Activated CD4-positive, alpha-beta T cell treated with anti-CD3 and anti-CD28 coated beads, Interleukin-2, amount 50 U/mL, for 24 hours (primary cell): ENCODE measurements around the gene GH1.
"Not testable (repeated sequence)": the region's sequence is repeated elsewhere in the genome, so short reads cannot be mapped to it uniquely, and the experiment has no call there.

Experiments used
- DNase-seq, 2 donors: peaks; one replicate each; pipeline ENCODE4 v3.0.0-alpha.2; 2020; ENCODE audit warnings: low read depth in 1 of 2, low spot score in 1 of 2

The GH1 gene

DNA sequence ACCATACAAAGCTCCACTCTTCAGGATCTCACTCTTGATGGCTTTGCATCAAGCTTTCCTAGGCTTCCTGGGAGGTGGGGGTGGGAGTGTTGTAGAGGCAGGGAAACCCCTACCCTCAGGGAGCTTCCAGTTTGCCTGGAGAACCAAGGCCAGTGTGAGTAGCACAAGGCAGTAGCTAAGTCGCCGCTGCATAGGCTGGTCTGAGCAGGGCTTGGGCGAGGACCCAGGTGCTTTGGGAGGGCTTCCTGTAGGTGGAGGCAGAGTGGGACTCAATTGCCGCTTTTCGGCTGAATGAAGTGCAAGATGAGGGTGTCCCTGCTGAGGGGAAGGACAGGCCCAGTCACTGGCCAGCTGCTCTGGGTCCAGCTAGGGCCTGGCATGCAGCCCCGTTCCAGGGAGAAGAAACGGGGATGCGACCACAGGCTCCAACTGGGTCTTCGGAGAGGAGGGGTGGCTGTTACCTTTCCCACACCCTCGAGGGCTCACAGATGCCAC is 9.6 kb upstream of the GH1 start:
- DNase-seq, result no peak

DNA sequence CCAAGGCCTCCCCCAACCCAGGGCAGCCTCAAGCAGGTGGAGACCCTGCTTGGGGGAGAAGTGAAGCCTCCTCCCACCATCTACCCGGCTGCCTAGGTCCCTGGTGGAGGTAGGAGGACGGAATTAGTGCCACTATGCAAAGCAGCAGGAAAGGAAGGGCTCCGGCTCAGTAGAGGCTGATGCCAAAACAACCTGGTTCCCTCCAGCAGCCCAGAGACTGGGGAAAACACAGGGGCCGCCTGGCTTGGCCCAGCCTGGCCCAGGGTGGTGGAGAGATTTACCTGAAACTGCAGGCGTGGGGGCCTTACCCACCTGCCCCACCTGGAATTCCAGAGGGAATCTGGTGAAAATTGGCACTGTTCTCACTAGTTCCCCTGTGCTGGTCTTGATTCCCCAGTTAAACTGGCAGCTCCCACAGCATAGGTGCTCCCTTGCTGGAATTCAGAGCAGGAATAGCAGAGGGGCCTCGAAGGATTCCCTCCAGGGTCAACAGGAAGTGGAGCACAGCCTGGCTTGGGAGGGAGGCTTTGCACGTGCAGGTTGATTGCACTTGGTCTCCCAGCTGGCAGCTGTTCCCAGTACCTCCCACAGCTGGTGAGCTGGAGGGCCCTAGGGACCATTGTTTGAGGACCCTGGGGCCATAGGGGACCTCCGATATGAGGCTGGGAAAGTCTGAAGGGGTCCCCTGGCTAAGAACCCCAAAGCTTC is 9.0 kb upstream of the GH1 start:
- DNase-seq, result no peak

DNA sequence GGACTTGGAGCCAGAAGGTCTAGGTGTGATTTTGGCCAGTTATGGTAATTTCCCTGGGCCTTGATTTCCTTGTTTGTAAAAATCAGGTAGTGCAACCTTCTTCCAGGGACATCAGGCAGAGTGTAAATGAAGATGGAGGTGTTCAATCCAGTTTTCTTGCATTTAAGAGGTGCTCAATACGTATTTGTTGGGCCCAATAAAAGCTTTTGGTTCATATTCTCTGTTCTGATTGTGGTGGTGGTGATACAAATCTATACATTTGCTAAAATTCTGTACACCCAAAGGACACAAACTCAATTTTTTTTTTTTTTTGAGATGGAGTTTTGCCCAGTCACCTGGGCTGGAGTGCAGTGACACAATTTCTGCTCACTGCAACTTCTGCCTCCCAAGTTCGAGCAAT is 7.5 kb upstream of the GH1 start:
- no peak for DNase-seq

DNA sequence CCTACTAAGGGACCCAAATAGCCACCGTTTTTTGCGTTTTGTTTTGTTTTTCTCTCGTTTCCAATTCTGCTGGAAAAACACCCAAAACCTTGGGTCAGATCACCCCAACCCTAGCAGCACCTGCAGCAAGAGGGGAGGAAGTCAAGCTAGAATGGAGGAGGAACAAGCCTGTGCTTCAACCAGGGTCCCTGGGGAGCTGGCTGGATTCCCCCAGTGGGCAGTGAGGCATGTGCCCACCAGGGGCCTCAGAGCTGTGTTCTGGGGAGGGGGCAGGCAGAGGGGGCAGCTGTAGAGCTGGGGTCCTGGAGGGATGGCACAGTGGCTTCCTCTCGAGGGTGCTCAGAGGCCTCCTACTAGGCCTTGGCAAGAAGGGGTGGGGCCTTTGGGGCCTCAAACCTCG is 7.0 kb upstream of the GH1 start:
- DNase-seq, result no peak

DNA sequence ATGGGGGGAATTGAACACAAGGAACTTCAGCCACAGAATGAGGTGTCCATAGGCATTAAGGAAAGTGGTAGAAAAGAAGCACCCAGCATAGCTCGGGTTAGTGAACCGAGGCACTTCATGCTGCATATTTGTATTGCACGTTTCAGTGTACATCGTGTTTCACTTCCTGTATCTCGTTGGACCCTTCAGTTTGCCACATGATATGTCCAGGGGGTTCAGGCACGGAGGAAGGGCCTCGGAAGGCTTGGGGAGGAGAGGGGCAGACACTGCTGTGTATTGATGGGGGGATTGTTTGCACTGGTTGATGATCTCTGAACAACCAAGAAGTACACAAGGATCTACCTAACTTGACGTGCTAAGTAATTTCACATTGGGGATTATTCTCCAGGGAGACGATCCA is 3.8 kb upstream of the GH1 start:
- DNase-seq, result not testable (repeated sequence)

DNA sequence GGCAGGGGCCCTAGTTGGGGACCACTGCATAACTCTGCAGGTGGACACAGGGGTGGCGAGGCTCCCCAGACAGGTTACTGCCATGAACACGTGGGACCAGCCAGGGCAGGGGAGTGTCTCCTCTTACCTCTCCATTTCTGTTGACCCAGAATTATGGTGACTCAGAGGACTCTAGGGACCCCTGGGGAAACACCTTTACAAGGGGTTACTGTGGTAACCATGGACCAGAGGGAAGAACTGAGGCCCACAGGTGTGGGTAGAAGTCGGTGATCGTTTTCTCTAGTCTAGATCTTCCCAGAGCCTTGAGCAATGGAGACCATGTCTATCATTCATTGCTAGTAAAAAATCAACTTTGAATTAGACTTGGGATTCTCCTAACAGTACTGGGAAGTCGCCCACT is 2.1 kb upstream of the GH1 start:
- not testable (repeated sequence) for DNase-seq

DNA sequence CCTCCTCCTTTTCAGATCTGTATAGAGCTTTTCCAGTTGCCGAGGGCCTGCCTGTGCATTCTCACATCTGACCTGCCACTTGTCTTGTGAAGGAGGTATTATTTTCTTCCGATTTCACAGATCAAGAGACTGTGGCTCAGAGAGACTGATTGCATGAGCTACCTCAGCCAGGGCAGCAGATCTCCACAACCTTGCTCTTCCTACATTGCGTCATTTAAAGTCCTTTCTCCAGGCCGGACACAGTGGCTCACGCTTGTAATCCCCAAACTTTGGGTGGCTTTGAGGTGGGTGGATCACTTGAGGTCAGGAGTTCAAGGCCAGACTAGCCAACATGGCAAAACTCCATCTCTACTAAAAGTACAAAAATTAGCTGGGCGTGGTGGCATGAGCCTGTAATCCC is 1.4 kb upstream of the GH1 start:
- not testable (repeated sequence) for DNase-seq

DNA sequence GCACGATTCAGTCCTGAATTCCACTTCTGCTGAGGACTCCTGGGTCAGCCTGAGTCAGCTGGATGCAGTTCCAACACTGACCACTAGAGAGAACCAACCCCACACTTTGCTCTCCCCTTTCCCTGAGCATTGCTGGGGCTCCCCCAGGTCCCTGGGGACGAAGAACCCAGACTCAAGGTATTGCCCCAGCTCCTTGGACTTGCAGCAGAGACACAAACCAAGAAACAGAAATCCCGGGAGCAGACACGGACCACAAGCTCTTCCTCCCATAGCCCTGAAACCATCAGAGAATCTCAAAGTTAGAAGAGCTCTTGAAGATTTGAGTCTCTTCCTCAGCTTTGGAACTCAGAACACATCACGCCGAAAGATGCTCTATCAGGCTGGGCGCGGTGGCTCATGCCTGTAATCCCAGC is 678 bp upstream of the GH1 start:
- DNase-seq, result peak; percentile 50 to 61

DNA sequence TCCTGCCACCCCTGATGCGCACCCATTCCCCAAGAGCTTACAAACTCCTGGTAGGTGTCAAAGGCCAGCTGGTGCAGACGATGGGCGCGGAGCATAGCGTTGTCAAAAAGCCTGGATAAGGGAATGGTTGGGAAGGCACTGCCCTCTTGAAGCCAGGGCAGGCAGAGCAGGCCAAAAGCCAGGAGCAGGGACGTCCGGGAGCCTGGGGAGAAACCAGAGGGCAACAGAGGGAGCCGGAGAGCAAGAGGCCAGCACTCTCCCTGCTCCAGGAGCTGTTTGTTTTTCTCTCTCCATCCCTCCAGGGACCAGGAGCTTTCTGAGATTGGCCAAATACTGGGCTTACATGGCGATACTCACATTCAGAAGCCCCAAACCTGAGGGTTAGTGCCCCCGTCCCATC is 334 bp downstream of the GH1 start:
- no peak for DNase-seq

DNA sequence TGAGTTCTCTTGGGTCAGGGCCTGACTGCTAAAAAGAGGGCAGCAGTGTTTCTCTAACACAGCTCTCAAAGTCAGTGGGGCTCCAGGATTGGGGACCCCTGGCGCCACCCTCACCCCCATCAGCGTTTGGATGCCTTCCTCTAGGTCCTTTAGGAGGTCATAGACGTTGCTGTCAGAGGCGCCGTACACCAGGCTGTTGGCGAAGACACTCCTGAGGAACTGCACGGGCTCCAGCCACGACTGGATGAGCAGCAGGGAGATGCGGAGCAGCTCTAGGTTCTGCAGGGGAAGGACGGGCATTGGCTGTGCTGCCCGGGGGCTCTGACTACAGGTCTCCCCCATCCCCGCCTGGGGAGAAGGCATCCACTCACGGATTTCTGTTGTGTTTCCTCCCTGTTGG is 993 bp downstream of the GH1 start:
- DNase-seq, result no peak

DNA sequence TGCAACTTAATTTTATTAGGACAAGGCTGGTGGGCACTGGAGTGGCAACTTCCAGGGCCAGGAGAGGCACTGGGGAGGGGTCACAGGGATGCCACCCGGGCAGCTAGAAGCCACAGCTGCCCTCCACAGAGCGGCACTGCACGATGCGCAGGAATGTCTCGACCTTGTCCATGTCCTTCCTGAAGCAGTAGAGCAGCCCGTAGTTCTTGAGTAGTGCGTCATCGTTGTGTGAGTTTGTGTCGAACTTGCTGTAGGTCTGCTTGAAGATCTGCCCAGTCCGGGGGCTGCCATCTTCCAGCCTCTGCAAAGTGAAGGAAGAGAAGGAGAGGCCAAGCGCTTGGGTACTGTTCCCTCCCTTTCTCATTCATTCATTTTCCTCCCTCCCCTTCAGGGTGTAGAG is 1.4 kb downstream of the GH1 start:
- not testable (repeated sequence) for DNase-seq

DNA sequence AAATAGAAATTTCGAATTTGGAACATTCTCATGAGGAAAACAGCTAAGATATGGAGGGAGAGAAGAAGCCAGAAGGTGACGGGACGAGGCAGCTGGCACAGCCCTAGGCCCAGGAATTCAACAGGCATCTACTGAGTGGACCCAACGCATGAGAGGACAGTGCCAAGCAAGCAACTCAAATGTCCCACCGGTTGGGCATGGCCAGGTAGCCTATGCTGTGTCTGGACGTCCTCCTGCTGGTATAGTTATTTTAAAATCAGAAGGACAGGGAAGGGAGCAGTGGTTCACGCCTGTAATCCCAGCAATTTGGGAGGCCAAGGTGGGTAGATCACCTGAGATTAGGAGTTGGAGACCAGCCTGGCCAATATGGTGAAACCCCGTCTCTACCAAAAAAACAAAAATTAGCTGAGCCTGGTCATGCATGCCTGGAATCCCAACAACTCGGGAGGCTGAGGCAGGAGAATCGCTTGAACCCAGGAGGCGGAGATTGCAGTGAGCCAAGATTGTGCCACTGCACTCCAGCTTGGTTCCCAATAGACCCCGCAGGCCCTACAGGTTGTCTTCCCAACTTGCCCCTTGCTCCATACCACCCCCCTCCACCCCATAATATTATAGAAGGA is 2.0 kb downstream of the GH1 start:
- no peak for DNase-seq

DNA sequence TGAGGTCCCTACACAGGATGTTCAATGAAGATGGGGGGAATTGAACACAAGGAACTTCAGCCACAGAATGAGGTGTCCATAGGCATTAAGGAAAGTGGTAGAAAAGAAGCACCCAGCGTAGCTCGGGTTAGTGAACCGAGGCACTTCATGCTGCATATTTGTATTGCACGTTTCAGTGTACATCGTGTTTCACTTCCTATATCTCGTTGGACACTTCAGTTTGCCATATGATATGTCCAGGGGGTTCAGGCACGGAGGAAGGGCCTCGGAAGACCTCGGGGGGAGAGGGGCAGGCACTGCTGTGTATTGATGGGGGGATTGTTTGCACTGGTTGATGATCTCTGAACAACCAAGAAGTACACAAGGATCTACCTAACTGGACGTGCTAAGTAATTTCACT is 2.9 kb downstream of the GH1 start:
- DNase-seq, result not testable (repeated sequence)

DNA sequence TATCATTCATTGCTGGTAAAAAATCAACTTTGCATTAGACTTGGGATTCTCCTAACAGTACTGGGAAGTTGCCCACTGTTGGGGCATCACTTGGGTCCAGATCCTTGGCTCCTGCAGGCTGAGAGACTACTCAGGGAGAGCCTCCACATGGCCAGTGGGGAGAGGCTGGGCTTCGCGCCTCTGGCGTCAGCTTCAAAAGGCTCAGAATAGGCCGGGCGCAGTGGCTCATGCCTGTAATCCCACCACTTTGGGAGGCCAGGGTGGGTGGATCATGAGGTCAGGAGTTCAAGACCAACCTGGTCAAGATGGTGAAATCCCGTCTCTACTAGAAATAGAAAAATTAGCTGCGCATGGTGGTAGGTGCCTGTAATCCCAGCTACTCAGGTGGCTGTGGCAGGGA is 4.2 kb downstream of the GH1 start:
- no peak for DNase-seq

DNA sequence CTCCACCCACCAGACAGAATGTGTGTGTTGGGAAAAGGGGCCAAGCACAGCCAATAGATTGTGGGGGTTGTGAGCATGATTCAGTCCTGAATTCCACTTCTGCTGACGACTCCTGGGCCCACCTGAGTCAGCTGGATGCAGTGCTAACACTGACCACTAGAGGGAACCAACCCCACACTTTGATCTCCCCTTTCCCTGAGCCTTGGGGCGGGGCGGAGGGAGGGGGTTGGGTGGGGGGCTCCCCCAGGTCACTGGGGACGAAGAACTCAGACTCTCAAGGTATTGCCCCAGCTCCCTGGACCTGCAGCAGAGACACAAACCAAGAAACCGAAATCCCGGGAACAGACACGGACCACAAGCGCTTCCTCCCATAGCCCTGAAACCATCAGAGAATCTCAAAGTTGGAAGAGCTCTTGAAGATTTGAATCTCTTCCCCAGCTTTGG is 7.0 kb downstream of the GH1 start:
- peak; percentile 50 to 57 for DNase-seq

DNA sequence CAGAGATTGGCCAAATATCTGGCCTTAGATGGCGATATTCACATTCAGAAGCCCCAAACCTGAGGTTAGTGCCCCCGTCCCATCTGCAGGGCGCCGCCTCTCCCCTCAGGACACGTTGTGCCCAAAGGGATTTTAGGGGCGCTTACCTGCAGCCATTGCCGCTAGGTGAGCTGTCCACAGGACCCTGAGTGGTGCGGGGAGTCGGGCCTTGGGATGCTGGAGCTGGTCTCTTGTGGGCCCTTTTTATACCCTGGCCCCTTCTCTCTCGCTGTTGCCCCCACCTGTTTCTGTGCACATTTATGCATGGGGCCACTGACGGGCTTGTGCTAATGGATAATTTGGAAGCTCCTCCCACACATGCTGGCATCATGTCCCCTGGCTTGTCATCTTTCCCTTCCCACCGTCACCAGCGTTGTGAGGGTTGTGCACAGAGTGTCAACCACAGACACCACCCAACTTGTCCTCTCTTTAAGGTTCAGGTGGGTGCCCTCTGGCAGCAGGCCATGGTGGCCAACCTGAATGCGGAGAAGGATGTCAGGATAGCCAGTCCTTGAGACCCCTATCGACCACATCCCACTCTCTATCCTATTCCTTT is 7.5 kb downstream of the GH1 start, which contains the start of gene CSHL1:
CSHL1 (minus strand) TSS at position 218 of the 595 bp plus-strand sequence; CDS start at position 156, 62 bp downstream.
- DNase-seq, result no peak

DNA sequence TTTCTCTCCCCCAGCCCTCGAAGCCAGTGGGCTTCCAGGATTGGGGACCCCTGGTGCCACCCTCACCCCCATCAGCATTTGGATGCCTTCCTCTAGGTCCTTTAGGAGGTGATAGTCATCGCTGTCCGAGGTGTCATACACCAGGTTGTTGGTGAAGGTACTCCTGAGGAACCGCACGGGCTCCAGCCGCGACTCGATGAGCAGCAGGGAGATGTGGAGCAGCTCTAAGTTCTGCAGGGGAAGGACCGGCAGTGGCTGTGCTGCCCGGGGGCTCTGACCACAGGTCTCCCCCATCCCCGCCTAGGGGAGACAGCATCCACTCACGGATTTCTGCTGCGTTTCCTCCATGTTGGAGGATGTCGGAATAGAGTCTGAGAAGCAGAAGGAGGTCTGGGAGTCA is 8.5 kb downstream of the GH1 start:
- DNase-seq, result no peak

DNA sequence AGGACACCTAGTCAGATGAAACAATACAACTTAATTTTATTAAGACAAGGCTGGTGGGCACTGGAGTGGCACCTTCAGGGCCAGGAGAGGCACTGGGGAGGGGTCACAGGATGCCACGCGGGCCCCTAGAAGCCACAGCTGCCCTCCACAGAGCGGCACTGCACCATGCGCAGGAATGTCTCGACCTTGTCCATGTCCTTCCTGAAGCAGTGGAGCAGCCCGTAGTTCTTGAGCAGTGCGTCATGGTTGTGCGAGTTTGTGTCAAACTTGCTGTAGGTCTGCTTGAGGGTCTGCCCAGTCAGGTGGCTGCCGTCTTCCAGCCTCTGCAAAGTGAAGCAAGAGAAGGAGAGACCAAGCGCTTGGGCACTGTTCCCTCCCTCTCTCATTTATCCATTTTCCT is 9.1 kb downstream of the GH1 start:
- DNase-seq, result not testable (repeated sequence)

DNA sequence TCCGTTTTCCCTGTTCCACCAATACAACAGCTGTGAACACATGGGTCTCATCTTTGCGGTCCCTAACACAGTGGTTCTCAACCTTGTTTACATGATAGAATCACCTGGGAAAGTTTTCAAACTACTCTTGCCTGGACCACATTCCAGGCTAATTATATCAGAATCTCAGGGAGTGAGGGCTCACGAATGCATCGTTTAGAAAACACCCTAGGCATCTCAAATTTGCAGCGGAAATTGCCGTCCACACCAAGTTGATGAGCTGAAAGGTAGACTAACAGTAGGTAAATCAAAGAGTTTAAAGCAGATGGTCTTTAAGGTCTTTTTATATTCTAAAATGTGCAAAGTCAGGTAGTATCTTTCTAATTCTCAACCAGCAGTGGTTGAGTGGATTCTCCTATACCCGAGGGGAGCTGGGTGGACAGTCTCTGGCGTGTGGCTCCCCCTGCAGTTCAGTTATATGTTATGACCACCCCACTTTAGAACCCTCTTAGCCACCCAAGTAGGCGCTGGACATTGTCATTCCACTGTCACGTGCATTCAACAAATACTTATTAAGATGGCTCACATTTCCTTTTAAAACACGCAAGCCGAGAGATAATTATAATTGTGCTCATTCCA is 11.4 kb downstream of the GH1 start:
- DNase-seq, result not testable (repeated sequence)

DNA sequence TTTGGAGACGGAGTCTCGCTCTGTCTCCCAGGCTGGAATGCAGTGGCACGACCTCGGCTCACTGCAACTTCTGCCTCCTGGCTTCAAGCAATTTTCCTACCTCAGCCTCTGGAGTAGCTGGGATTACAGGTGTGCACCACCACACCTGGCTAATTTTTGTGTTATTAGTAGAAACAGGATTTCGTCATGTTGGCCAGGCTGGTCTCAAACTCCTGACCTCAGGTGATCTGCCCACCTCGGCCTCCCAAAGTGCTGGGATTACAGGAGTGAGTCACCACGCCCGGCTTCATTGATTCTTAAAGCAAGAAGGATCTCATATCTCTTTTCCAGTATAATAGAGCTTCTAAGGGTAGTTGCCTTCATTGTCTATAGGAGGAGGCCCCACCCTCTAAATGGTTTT is 13.8 kb downstream of the GH1 start:
- DNase-seq, result not testable (repeated sequence)

DNA sequence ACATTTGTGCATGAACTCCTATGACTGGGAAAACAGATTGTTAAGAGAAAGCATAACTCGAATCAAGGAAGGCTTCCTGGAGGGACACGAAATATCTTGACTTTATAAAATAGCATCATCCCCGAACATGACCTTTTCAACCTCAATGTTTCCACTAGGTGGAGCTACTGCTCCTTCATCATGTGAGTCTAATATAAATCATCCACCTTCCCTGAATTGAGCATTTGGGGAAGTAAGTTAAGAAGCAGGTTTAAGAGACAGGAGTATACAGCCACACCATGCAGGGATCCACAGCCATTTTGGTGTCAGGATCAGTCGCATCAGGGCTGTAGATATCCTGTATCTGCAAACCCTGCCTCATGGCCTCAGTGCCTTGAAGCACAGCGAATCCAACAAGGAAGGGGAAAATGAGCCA is 14.8 kb downstream of the GH1 start:
- peak in 1 of 2 donors; percentile 18 for DNase-seq

DNA sequence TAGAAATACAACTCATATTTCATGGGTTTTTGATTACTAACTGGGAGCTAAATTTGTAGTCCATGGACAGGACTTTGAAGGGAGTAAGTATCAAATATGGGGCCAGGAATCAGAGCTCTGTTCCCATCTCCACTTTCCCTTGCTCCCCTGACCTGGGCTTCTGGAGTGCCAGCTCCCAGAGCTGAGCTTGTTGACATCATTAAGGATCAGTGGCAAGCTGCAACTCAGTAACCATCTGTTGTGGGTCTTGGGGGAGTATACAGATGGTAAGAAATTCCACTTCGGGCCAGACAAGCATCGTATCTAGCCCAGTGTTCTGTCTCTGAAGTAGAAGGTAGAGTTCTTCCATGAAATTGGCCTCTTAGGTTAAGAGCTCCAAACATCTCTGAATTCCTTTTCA is 16.7 kb downstream of the GH1 start:
- not testable (repeated sequence) for DNase-seq
